Astrocyte of the spinal cord (primary cell): ENCODE data around the gene NNMT.

ENCODE experiments used
- DNase-seq: peaks from one replicate; pipeline ENCODE4 v3.0.0; 2011; ENCODE audit warnings: low read depth, low spot score
- H3K4me3 ChIP-seq: 2 replicates; pipeline ENCODE4 v1.5.1; 2011; ENCODE audit warnings: low read depth, mild to moderate bottlenecking, low read length, moderate library complexity
- CTCF ChIP-seq: IDR thresholded peaks from 2 replicates; pipeline ENCODE4 v1.5.1; 2012; ENCODE audit warnings: low read depth, mild to moderate bottlenecking, low read length, inconsistent platforms
- in situ Hi-C: cut with HindIII; loops from 2 replicates; pipeline ENCODE4 v1.10.0; 2017; ENCODE audit warnings: low sequenced_read_pairs

The NNMT gene

DNA sequence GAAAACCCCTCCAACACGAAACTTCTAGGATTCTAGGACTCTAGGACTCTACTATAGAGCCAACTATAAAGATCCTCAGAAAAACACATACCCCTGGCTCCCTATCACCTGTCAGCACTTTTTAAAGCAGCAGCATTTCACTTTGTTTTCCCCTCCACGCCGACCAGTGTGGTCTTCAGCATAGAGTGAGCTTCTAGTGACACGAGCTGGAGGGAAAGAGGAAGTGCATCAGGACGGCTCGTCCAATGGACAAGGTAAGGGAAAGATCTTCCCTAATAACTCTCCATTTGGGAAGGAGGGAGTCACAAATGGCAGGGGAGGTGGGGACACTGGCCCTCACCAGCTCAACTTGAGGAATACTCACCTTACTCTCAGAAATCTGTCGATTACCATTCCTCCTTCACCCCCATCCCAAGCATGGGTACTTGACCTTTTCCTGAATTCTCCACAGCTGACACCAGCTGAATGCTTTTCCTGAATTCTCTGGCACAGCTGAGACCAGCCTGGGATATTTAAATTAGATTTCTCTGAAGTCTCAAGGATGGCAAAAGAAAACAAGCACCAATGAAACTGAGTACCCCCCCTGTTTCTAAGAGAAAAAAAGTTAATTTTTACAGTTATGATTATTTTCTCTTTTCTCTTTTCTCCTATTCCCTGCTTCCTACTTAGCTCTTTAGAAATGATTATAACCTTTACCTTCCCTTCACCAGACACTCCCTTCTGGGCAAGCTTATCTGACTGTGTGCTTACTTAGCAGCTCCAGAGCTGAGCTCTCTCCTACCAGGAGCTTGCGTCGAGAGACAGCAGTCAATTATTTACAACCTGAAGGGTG lies 33.3 kb upstream of the NNMT start:
- in situ Hi-C loops, result no loop called here
- no peak overlapping the region for H3K4me3 ChIP-seq
- peak; percentile 83 for TF ChIP-seq CTCF
- DNase-seq, result peak; percentile 65

GRCh38 chr11:114263513-114264170 lies 32.6 kb upstream of the NNMT start:
- no peak for DNase-seq
- in situ Hi-C loops, result no loop called here
- no peak for TF ChIP-seq CTCF
- H3K4me3 ChIP-seq, result no peak overlapping the region

DNA sequence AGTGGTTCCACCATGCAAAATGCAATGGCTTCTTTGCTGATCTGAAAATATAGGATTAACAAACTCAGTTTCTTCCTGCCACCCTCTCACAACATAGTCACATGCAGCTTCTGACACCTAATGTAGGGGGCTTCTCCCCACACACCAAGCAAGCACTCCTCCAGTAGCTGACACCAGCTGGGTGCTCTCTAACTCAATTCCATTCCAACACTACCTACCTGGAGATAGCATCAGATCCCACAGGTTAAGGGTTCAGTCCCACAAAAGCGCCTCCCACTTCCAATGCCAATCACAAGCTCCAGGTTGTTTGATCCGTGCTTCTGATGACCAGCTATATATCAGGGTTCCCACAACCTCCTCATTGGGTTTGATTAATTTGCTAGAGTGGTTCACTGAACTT lies 31.8 kb upstream of the NNMT start:
- DNase-seq, result no peak
- in situ Hi-C loops, result no loop called here
- no peak overlapping the region for H3K4me3 ChIP-seq
- no peak for TF ChIP-seq CTCF

DNA sequence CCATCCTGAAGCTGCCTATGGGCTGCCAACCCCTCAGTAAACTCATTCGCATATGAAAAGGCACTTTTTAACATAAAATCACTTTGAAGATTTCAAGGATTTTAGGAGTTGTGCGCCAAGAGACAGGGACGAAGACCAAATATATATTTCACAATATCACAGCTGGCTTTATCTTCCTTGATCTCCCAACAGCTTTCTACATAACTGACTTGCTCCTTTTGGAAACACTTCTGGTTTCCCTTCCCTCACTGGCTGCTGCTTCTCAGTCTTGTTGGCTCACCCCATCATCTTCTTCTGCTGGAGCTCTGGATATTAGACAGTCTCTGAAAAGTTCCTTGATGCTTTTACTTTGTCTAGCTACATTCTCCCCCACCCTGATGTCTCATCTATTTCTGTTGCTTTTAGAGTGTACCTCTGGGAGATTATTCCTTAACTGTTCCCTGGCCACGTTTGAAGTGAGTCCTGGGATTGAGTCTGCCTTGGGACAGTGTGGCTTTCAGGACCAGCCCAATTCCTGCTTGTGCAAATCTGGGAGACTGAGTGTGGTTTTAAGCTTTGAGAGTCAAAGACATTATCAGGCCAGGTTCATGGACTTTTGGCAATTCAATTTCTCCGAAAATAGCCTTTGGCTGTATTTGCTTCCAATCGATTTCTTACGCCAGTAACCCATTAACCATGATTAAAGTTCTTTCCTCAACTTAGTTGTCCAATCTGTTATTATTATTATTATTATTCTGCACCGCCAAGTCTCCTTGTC lies 30.9 kb upstream of the NNMT start:
- DNase-seq, result no peak
- no peak for TF ChIP-seq CTCF
- H3K4me3 ChIP-seq, result no peak overlapping the region
- in situ Hi-C loops, result no loop called here

DNA sequence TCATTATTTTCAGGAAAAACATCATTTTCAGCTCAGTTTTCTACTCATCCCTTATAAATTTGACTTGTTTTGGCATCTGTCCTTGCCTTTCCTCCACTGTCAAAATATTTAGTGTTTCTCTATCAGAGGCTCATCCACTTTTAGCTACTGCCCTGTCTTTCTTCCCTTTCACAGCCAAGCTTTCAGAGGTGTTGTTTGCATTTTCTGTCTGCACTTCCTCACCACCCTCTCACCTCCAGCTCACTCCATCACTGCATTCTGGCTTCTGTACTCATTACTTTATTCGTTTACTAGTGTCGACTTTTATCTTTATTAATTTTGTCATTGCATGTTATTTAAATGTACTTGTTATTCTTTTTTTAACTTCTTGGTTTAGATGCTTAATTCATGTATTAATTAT lies 26.7 kb upstream of the NNMT start:
- in situ Hi-C loops, result no loop called here
- no peak for DNase-seq

More for the DNA sequence above, 26.7 kb upstream of the NNMT start:
- H3K4me3 ChIP-seq, result no peak overlapping the region
- no peak for TF ChIP-seq CTCF
